ENCODE results near the gene IFNA2. TPM values are rescaled to one million over a fixed set of nuclear protein-coding genes. Genes with fewer than 3 reads are reported as not detected.

Gene IFNA2
- total RNA-seq, 1 experiment from 2014 or later = not detected

DNA sequence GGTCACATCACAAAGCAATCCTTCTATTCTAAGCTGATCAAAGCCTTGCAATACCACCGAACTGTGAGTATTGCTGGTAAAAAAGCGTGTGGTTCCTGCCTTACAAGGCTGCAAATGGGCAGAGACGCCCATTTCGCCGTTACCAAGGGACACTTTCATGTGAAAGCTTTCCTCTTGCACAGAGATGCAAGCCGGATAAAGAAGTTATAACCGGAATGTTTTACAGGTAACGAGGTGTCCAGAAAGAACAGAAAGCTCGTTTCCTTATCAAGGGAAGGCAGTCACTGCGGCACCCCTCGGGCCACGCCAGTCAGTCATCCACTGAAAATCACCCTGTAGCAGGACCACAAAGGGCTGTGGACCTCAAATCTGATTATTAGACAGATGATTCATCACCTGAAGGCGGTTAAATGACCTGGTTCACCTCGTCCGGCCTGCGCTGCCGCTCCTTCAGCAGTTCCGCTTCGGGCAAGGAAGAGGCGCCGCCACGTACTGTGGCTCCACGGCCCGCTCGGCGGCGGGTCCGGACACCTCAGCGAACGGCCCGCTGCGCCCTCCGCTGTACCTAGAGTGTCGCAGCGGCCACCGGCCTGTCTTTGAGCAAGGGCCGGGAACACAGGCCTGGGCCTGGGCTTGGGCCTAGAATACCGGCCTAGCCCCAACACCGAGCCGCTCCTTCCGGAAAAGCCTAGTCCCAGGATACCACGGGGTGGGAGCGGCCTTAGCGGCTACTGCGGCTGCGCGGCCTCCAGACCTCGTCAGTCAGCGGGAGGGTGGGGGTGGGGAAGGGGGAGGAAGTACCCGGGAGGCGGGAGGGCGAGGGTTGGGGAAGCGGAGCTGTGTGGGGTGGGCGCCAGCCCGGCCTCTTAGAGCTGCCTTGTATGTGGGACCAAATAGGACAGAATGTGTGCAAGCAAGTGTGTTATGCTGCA lies 50.2 kb downstream of the IFNA2 start, which contains the start of gene KLHL9:
TSS of gene KLHL9 (minus strand) at position 704 of the 932 bp plus-strand sequence. CDS start at position 159, 545 bp downstream.
- Histone ChIP-seq H3K27me3 (no peaks in the 10 kb centered on the region), H3K36me3 (peaks cover 52% of the 10 kb centered on the region), H3K4me3 (peak within 1 kb of the TSS; percentile 98), H3K9me3 (no peaks in the 10 kb centered on the region)
- peak; percentile 100 for DNase-seq

Other genes with a start within 250 kb of the IFNA2 start
- gene IFNW1, start 243.6 kb downstream of the IFNA2 start, total RNA-seq (2014; rRNA removed; shearing (Covaris generic); ENCODE audit: low replicate concordance) = not detected in 2 replicates
- gene IFNA21, start 218.7 kb downstream of the IFNA2 start, total RNA-seq (2014; rRNA removed; shearing (Covaris generic); ENCODE audit: low replicate concordance) = not detected in 2 replicates
- gene IFNA4, start 197.8 kb downstream of the IFNA2 start, total RNA-seq (2014; rRNA removed; shearing (Covaris generic); ENCODE audit: low replicate concordance) = not detected in 2 replicates
- not detected in 2 replicates for gene IFNA7, start 183.2 kb downstream of the IFNA2 start, total RNA-seq (2014; rRNA removed; shearing (Covaris generic); ENCODE audit: low replicate concordance)
- not detected in 2 replicates for gene IFNA10, start 178.3 kb downstream of the IFNA2 start, total RNA-seq (2014; rRNA removed; shearing (Covaris generic); ENCODE audit: low replicate concordance)
- gene IFNA16, start 168.1 kb downstream of the IFNA2 start, total RNA-seq (2014; rRNA removed; shearing (Covaris generic); ENCODE audit: low replicate concordance) = not detected in 2 replicates
- not detected in 2 replicates for gene IFNA17, start 157.2 kb downstream of the IFNA2 start, total RNA-seq (2014; rRNA removed; shearing (Covaris generic); ENCODE audit: low replicate concordance)
- gene IFNA14, start 145.4 kb downstream of the IFNA2 start, total RNA-seq (2014; rRNA removed; shearing (Covaris generic); ENCODE audit: low replicate concordance) = not detected in 2 replicates
- gene IFNA5, start 80.1 kb downstream of the IFNA2 start, total RNA-seq (2014; rRNA removed; shearing (Covaris generic); ENCODE audit: low replicate concordance) = not detected in 2 replicates
- gene KLHL9, start 50.0 kb downstream of the IFNA2 start, total RNA-seq (2014; rRNA removed; shearing (Covaris generic); ENCODE audit: low replicate concordance) = 46.6 and 58.6 TPM in 2 replicates
- gene IFNA6, start 34.5 kb downstream of the IFNA2 start, total RNA-seq (2014; rRNA removed; shearing (Covaris generic); ENCODE audit: low replicate concordance) = not detected in 2 replicates
- not detected in 2 replicates for gene IFNA13, start 17.3 kb downstream of the IFNA2 start, total RNA-seq (2014; rRNA removed; shearing (Covaris generic); ENCODE audit: low replicate concordance)
- gene IFNA8, start 23.7 kb upstream of the IFNA2 start, total RNA-seq (2014; rRNA removed; shearing (Covaris generic); ENCODE audit: low replicate concordance) = not detected in 2 replicates
- gene IFNA1, start 55.0 kb upstream of the IFNA2 start, total RNA-seq (2014; rRNA removed; shearing (Covaris generic); ENCODE audit: low replicate concordance) = not detected in 2 replicates
- gene IFNE, start 96.9 kb upstream of the IFNA2 start, total RNA-seq (2014; rRNA removed; shearing (Covaris generic); ENCODE audit: low replicate concordance) = 0.92 TPM in 1 of 2 replicates, not detected in the other